HepG2 (cell line): Measurements from ENCODE around the gene ARID1A. TPM values are rescaled to one million over a fixed set of nuclear protein-coding genes. Genes with fewer than 3 reads are reported as not detected.

Experiments used
- AHR ChIP-seq: IDR thresholded peaks from 2 replicates; pipeline ENCODE4 v1.6.1; 2018; ENCODE audit warnings: missing genetic modification reagents, missing compliant biosample characterization
- CENPX ChIP-seq: sonication (generic); formaldehyde crosslinking; IDR thresholded peaks from 2 replicates; pipeline ENCODE4 v1.9.0; 2021; ENCODE audit warnings: mild to moderate bottlenecking, missing genetic modification reagents, moderate library complexity
- DRAP1 ChIP-seq: IDR thresholded peaks from 2 replicates; pipeline ENCODE4 v1.6.1; 2016; ENCODE audit warnings: missing genetic modification reagents, missing compliant biosample characterization
- FOXC1 ChIP-seq: sonication (generic); formaldehyde crosslinking; IDR thresholded peaks from 2 replicates; pipeline ENCODE4 v1.8.0; 2022; ENCODE audit warnings: mild to moderate bottlenecking, missing genetic modification reagents, borderline replicate concordance
- ISL2 ChIP-seq: sonication (generic); formaldehyde crosslinking; IDR thresholded peaks from 2 replicates; pipeline ENCODE4 v1.5.0; 2020; ENCODE audit warnings: missing genetic modification reagents
- KAT2B ChIP-seq: fragments of 150-350 bp; IDR thresholded peaks from 2 replicates; pipeline ENCODE4 v1.6.1; 2014; ENCODE audit warnings: low read depth, low read length, borderline replicate concordance
- MED8 ChIP-seq: sonication (generic); formaldehyde crosslinking; IDR thresholded peaks from 2 replicates; pipeline ENCODE4 v1.8.1; 2023; ENCODE audit warnings: mild to moderate bottlenecking, missing genetic modification reagents; ENCODE audit not compliant: insufficient replicate concordance
- MTA3 ChIP-seq: sonication (generic); formaldehyde crosslinking; IDR thresholded peaks from 2 replicates; pipeline ENCODE4 v1.4.0; 2020; ENCODE audit warnings: missing genetic modification reagents
- NONO ChIP-seq, 2 experiments: fragments of 450-650 bp in 1 of 2; sonication (generic) in 1 of 2; formaldehyde crosslinking in 1 of 2; IDR thresholded peaks in 1 of 2; conservative IDR thresholded peaks in 1 of 2; 2 replicates each; pipeline versions ENCODE4 v1.6.1 to v1.8.0; 2017 to 2022; ENCODE audit warnings: mild to moderate bottlenecking in 1 of 2, missing genetic modification reagents in 1 of 2, moderate library complexity in 1 of 2
- REST ChIP-seq, 2 experiments: IDR thresholded peaks; 2 replicates each; pipeline ENCODE4 v1.6.1; 2011 to 2012; ENCODE audit warnings: low read length in 2 of 2, borderline replicate concordance in 1 of 2, low read depth in 1 of 2, mild to moderate bottlenecking in 1 of 2, moderate library complexity in 1 of 2
- SIX1 ChIP-seq: sonication (generic); formaldehyde crosslinking; IDR thresholded peaks from 2 replicates; pipeline ENCODE4 v1.4.0; 2020; ENCODE audit warnings: missing genetic modification reagents, borderline replicate concordance
- STAT6 ChIP-seq: sonication (generic); formaldehyde crosslinking; IDR thresholded peaks from 2 replicates; pipeline ENCODE4 v1.4.0; 2020; ENCODE audit warnings: missing genetic modification reagents, mild to moderate bottlenecking, borderline replicate concordance
- TAF15 ChIP-seq: fragments of 200-400 bp; formaldehyde crosslinking; IDR thresholded peaks from one replicate; pipeline ENCODE4 v1.6.1; 2018; ENCODE audit warnings: mild to moderate bottlenecking, low read depth, low read length; ENCODE audit not compliant: poor library complexity, severe bottlenecking
- THYN1 ChIP-seq: sonication (generic); formaldehyde crosslinking; IDR thresholded peaks from 2 replicates; pipeline ENCODE4 v1.8.1; 2023; ENCODE audit warnings: low read depth, mild to moderate bottlenecking, moderate library complexity, missing genetic modification reagents, borderline replicate concordance
- ZBTB42 ChIP-seq: sonication (generic); formaldehyde crosslinking; IDR thresholded peaks from 2 replicates; pipeline ENCODE4 v1.5.0; 2020; ENCODE audit warnings: mild to moderate bottlenecking, missing genetic modification reagents
- ZFAT ChIP-seq: sonication (generic); formaldehyde crosslinking; conservative IDR thresholded peaks from 2 replicates; pipeline ENCODE4 v1.8.1; 2023; ENCODE audit warnings: missing genetic modification reagents, inconsistent platforms
- ZNF282 ChIP-seq: fragments of 450-650 bp; IDR thresholded peaks from 2 replicates; pipeline ENCODE4 v1.6.1; 2018; ENCODE audit not compliant: partially characterized antibody
- ZNF292 ChIP-seq: sonication (generic); formaldehyde crosslinking; IDR thresholded peaks from 2 replicates; pipeline ENCODE4 v1.8.1; 2022; ENCODE audit warnings: mild to moderate bottlenecking, low read depth, missing genetic modification reagents, borderline replicate concordance
- ZNF354B ChIP-seq: sonication (generic); formaldehyde crosslinking; IDR thresholded peaks from 2 replicates; pipeline ENCODE4 v1.8.0; 2022; ENCODE audit warnings: mild to moderate bottlenecking, missing genetic modification reagents
- ZNF616 ChIP-seq: sonication (generic); formaldehyde crosslinking; IDR thresholded peaks from 2 replicates; pipeline ENCODE4 v1.5.0; 2020; ENCODE audit warnings: low read depth, mild to moderate bottlenecking, missing genetic modification reagents
- ZNF777 ChIP-seq: sonication (generic); formaldehyde crosslinking; IDR thresholded peaks from 2 replicates; pipeline ENCODE4 v1.4.0; 2020; ENCODE audit warnings: missing genetic modification reagents
- ZNF883 ChIP-seq: sonication (generic); formaldehyde crosslinking; IDR thresholded peaks from 2 replicates; pipeline ENCODE4 v1.5.1; 2020; ENCODE audit warnings: mild to moderate bottlenecking, missing genetic modification reagents; ENCODE audit errors: not compliant biosample characterization
- polyA plus RNA-seq, 8 experiments: library from polyadenylated mRNA; depleted of rRNA in 3 of 8; stranded (reverse) in 7 of 8; unstranded in 1 of 8; fragments of >200 nt; fragmentation: Illumina TruSeq in 4 of 8; extraction: Trizol in 4 of 8; gene quantifications; 2 replicates each; pipeline versions ENCODE4 v1.2.1 to v1.2.3, GENCODE V29; 2011 to 2016; ENCODE audit warnings: low read depth in 4 of 8, missing spikeins in 1 of 8, mixed read lengths in 1 of 8; ENCODE audit not compliant: insufficient read depth in 1 of 8
- total RNA-seq, 5 experiments: library from RNA; depleted of rRNA; stranded (reverse); fragments of >200 nt; fragmentation: Illumina TruSeq; extraction: Trizol; gene quantifications; 2 replicates each; pipeline ENCODE4 v1.2.3, GENCODE V29; 2016; ENCODE audit warnings: low read depth in 1 of 5

ARID1A gene
- total and polyA plus RNA-seq, 2 of the 13 experiments (the other 11 are each of a cell fraction or from before 2014, with no cell fraction given) = 11.9 to 15.9 TPM

DNA sequence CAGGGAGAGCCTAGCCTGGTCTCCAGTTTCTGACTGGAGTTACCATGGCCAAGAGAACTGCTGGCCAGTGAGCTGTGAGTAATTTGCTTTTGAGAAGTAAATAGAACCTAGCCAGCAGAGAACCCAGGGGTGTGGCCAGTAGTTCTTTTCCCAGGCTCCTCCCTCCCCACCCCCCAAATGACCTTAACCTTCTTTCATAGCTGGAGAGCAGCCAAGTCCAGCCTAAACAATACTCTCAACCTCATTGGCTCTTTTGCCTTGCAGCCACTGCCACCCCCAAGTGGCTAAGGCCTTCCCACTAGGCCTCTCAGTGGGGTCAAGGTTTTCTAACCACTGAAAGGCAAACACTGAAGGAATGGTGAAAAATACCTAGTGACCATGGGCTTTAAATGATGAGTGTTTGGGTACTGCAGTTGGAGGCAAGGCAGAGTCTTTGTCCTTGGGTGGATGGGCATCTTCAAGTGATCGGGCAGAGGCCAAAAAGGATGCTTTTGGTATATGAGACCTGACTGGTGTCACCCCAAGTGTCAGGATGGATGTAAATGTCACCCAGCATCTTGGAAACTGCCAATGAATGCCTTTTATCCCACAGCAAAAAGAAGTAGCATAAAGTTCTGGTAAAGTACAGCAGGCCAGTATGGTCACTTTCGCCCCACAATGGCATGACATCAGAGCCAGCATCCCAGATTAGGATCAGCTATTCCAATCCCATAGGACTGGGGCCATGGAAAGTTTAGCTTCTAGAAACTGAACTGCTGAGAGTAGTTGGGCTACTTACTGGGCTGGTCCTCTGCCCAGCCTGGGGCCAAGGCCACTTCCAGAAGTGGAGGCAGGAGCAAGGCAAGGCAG lies 88.4 kb downstream of the ARID1A start (continued):
- TF ChIP-seq MTA3 (no peak), TAF15 (no peak), ZNF282 (no peak), ZFAT (CRISPR knock-in tag) (no peak), SIX1 (no peak), CENPX (CRISPR knock-in tag) (no peak), ZNF883 (CRISPR knock-in tag) (no peak), ZNF777 (CRISPR knock-in tag) (no peak), REST (IDR thresholded peaks at IDR 0.05; ENCODE audit: borderline replicate concordance in 1 of 2, low read depth in 1 of 2, low read length in 2 of 2) (no peak), STAT6 (CRISPR knock-in tag) (no peak), DRAP1 (CRISPR knock-in tag) (no peak), MED8 (CRISPR knock-in tag) (no peak), ZNF354B (CRISPR knock-in tag) (no peak), ZNF616 (CRISPR knock-in tag) (no peak), FOXC1 (no peak), NONO (IDR thresholded peaks at IDR 0.05) (no peak), NONO (CRISPR knock-in tag; conservative IDR thresholded peaks at IDR 0.05) (peak; percentile 77; the same call in 1 of the 2 replicates), ZBTB42 (CRISPR knock-in tag) (no peak), ISL2 (CRISPR knock-in tag) (peak; percentile 57; the same call in 1 of the 2 replicates), THYN1 (CRISPR knock-in tag) (no peak), KAT2B (no peak), AHR (CRISPR knock-in tag) (no peak), ZNF292 (CRISPR knock-in tag) (0 out of 2 replicates have a peak, but pooled peaks have one; percentile 27)
